ENCODE data around the gene NANS.

DNA sequence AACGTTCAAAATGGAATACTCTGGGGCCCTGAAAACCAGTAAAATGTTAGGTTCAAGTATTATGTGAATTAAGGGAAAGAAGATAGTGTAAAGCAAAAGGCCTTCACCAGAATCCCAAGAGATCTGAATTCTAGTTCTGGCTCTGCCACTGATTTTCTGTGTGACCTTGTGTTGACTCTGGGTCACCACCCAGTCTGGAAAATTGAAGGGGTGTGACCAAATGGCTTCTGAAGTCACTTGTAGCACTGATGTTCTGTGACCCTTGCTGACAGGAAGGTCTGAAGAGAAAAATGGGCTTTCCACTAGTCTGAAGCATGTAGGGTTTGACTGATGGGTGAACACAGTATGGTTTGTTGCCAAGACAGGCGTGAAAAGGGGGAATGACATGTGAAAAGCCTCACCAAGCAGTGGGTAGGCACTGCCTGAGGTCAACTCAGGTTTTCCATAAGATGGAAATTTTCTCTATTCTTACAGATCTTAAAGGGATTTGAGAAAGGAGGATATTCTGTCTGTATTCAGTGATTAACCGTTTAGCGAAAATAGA lies 40.3 kb upstream of the NANS start:
- TF ChIP-seq, protein P1, sequence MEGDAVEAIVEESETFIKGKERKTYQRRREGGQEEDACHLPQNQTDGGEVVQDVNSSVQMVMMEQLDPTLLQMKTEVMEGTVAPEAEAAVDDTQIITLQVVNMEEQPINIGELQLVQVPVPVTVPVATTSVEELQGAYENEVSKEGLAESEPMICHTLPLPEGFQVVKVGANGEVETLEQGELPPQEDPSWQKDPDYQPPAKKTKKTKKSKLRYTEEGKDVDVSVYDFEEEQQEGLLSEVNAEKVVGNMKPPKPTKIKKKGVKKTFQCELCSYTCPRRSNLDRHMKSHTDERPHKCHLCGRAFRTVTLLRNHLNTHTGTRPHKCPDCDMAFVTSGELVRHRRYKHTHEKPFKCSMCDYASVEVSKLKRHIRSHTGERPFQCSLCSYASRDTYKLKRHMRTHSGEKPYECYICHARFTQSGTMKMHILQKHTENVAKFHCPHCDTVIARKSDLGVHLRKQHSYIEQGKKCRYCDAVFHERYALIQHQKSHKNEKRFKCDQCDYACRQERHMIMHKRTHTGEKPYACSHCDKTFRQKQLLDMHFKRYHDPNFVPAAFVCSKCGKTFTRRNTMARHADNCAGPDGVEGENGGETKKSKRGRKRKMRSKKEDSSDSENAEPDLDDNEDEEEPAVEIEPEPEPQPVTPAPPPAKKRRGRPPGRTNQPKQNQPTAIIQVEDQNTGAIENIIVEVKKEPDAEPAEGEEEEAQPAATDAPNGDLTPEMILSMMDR (conservative IDR thresholded peaks at IDR 0.05 in 1 of 2, IDR thresholded peaks at IDR 0.05 in 1 of 2; ENCODE audit: extremely low read depth in 1 of 2, insufficient read depth in 1 of 2, low read depth in 1 of 2, low read length in 2 of 2): no peak
- TF ChIP-seq EZH2 (IDR thresholded peaks at IDR 0.05; ENCODE audit: borderline replicate concordance, low read length): no peak

Data from mammary epithelial cell (primary cell).